ENCODE data around the gene IGF1. TPM values are rescaled to one million over a fixed set of nuclear protein-coding genes. Genes with fewer than 3 reads are reported as not detected.

Gene IGF1
- total RNA-seq, 4 donors from 2014 or later = 8.3 to 22.7 (median 17.9) TPM

GRCh38 chr12:102465762-102466560, 14.4 kb downstream of the IGF1 start:
- in situ Hi-C loops (cut with MboI; ENCODE audit: low sequenced_read_pairs in 4 of 4) (no loop called here), intact Hi-C loops (cut with DNase I; ENCODE audit: low total_unique reads) (no loop called here)
- ATAC-seq = no peak
- no peaks in the 10 kb centered on the region for H3K36me3 ChIP-seq
- no peaks in the 10 kb centered on the region for H3K27me3 ChIP-seq
- no peak overlapping the region for H3K27ac ChIP-seq
- no peaks in the 10 kb centered on the region for H3K9me3 ChIP-seq
- DNase-seq = no peak
- TF ChIP-seq CTCF (IDR thresholded peaks at IDR 0.05 in 4 of 5, conservative IDR thresholded peaks at IDR 0.05 in 1 of 5) (no peak), POLR2A (IDR thresholded peaks at IDR 0.05) (no peak)
- H3K4me3 ChIP-seq = no peak overlapping the region
- peaks cover 0 to 7% of the 10 kb centered on the region in 2 donors for H3K4me1 ChIP-seq

GRCh38 chr12:102463659-102464249, 16.6 kb downstream of the IGF1 start:
- DNase-seq (no peak), ATAC-seq (no peak)
- TF ChIP-seq POLR2A (IDR thresholded peaks at IDR 0.05) (no peak), CTCF (IDR thresholded peaks at IDR 0.05 in 4 of 5, conservative IDR thresholded peaks at IDR 0.05 in 1 of 5) (no peak)
- intact Hi-C loops (cut with DNase I; ENCODE audit: low total_unique reads) = no loop called here
- in situ Hi-C loops (cut with MboI; ENCODE audit: low sequenced_read_pairs in 4 of 4) = no loop called here
- Histone ChIP-seq H3K27ac (no peak overlapping the region), H3K36me3 (no peaks in the 10 kb centered on the region), H3K9me3 (no peaks in the 10 kb centered on the region), H3K27me3 (no peaks in the 10 kb centered on the region), H3K4me1 (peaks cover 0 to 7% of the 10 kb centered on the region in 2 donors), H3K4me3 (no peak overlapping the region)

GRCh38 chr12:102462795-102463465, 17.4 kb downstream of the IGF1 start:
- in situ Hi-C loops (cut with MboI; ENCODE audit: low sequenced_read_pairs in 4 of 4) (no loop called here), intact Hi-C loops (cut with DNase I; ENCODE audit: low total_unique reads) (no loop called here)
- Histone ChIP-seq H3K27ac (no peak overlapping the region), H3K9me3 (no peaks in the 10 kb centered on the region), H3K27me3 (no peaks in the 10 kb centered on the region), H3K36me3 (no peaks in the 10 kb centered on the region), H3K4me1 (peaks cover 0 to 12% of the 10 kb centered on the region in 2 donors), H3K4me3 (no peak overlapping the region)
- TF ChIP-seq POLR2A (IDR thresholded peaks at IDR 0.05) (no peak), CTCF (IDR thresholded peaks at IDR 0.05 in 4 of 5, conservative IDR thresholded peaks at IDR 0.05 in 1 of 5) (no peak)
- DNase-seq = no peak
- no peak for ATAC-seq

- H3K27me3 ChIP-seq = no peaks in the 10 kb centered on the region
- no peaks in the 10 kb centered on the region for H3K9me3 ChIP-seq
- H3K27ac ChIP-seq = no peak overlapping the region
- in situ Hi-C loops (cut with MboI; ENCODE audit: low sequenced_read_pairs in 4 of 4) (no loop called here), intact Hi-C loops (cut with DNase I; ENCODE audit: low total_unique reads) (no loop called here)
- TF ChIP-seq POLR2A (IDR thresholded peaks at IDR 0.05) = no peak
- no peak for TF ChIP-seq CTCF (IDR thresholded peaks at IDR 0.05 in 4 of 5, conservative IDR thresholded peaks at IDR 0.05 in 1 of 5)
- ATAC-seq (no peak), DNase-seq (no peak)
- H3K36me3 ChIP-seq = no peaks in the 10 kb centered on the region
- no peak overlapping the region for H3K4me3 ChIP-seq
- peaks cover 0 to 12% of the 10 kb centered on the region in 2 donors for H3K4me1 ChIP-seq
Measured at GRCh38 chr12:102462386-102462785, 18.0 kb downstream of the IGF1 start.
